Activated T-cell treated with anti-CD3 and anti-CD28 coated beads, Interleukin-2, amount 50 U/mL, for 4 hours (primary cell): Measurements from ENCODE around the gene CYSTM1. TPM values are rescaled to one million over a fixed set of nuclear protein-coding genes. Genes with fewer than 3 reads are reported as not detected.
"Not testable (repeated sequence)": the region's sequence is repeated elsewhere in the genome, so short reads cannot be mapped to it uniquely, and the experiment has no call there.

ENCODE experiments used
- ATAC-seq, 2 donors: fragments of 200-7000 bp; cut with Tn5 transposase; one replicate each; pipeline ENCODE4 v1.10.0; 2021
- DNase-seq: peaks from one replicate; pipeline ENCODE4 v3.0.0-alpha.2; 2020
- H3K27me3 Mint-ChIP-seq: one replicate; pipeline ENCODE4 v1.8.0; 2021; ENCODE audit warnings: low read depth, mixed read lengths
- H3K36me3 Mint-ChIP-seq: one replicate; pipeline ENCODE4 v1.8.0; 2022; ENCODE audit warnings: mixed read lengths; ENCODE audit not compliant: insufficient read depth
- H3K4me1 Mint-ChIP-seq: one replicate; pipeline ENCODE4 v1.8.0; 2021; ENCODE audit warnings: low read depth, mixed read lengths
- H3K4me3 Mint-ChIP-seq: one replicate; pipeline ENCODE4 v1.8.0; 2021; ENCODE audit warnings: mild to moderate bottlenecking, moderate library complexity, mixed read lengths
- H3K9me3 Mint-ChIP-seq: one replicate; pipeline ENCODE4 v1.8.0; 2021; ENCODE audit warnings: mixed read lengths
- total RNA-seq, 3 donors: library from RNA; stranded (reverse); gene quantifications; one replicate each; pipeline ENCODE4 v1.2.1, GENCODE V29; 2021

CYSTM1 gene
- total RNA-seq, 3 donors from 2014 or later = 16.4 to 20.0 (median 17.6) TPM

- no peaks in the 10 kb centered on the region for H3K9me3 Mint-ChIP-seq
- H3K27me3 Mint-ChIP-seq = no peaks in the 10 kb centered on the region
- H3K36me3 Mint-ChIP-seq = peaks cover 8% of the 10 kb centered on the region
- no peak for ATAC-seq
- no peak overlapping the region for H3K4me3 Mint-ChIP-seq
- no peaks in the 10 kb centered on the region for H3K4me1 Mint-ChIP-seq
- no peak for DNase-seq
Observed at GRCh38 chr5:140197023-140197422, 22.0 kb downstream of the CYSTM1 start.

- H3K4me3 Mint-ChIP-seq, ATAC-seq, H3K36me3 Mint-ChIP-seq, H3K9me3 Mint-ChIP-seq, H3K27me3 Mint-ChIP-seq, DNase-seq, H3K4me1 Mint-ChIP-seq: not testable (repeated sequence)
Observed at GRCh38 chr5:140198915-140199314, 23.9 kb downstream of the CYSTM1 start.

GRCh38 chr5:140202078-140202477, 27.1 kb downstream of the CYSTM1 start:
- ATAC-seq (no peak), DNase-seq (no peak)
- Mint-ChIP-seq H3K4me1 (no peaks in the 10 kb centered on the region), H3K27me3 (no peaks in the 10 kb centered on the region), H3K36me3 (peaks cover 7% of the 10 kb centered on the region), H3K4me3 (no peak overlapping the region), H3K9me3 (no peaks in the 10 kb centered on the region)

- H3K4me1 Mint-ChIP-seq = peaks cover 2% of the 10 kb centered on the region
- H3K27me3 Mint-ChIP-seq = no peaks in the 10 kb centered on the region
- no peak overlapping the region for H3K4me3 Mint-ChIP-seq
- DNase-seq = no peak
- H3K36me3 Mint-ChIP-seq = peaks cover 7% of the 10 kb centered on the region
- H3K9me3 Mint-ChIP-seq = no peaks in the 10 kb centered on the region
- ATAC-seq = no peak
Observed at GRCh38 chr5:140202610-140203009, 27.6 kb downstream of the CYSTM1 start.

GRCh38 chr5:140205216-140205615, 30.2 kb downstream of the CYSTM1 start:
- ATAC-seq (no peak), DNase-seq (no peak)
- no peak overlapping the region for H3K4me3 Mint-ChIP-seq
- H3K27me3 Mint-ChIP-seq = no peaks in the 10 kb centered on the region
- H3K4me1 Mint-ChIP-seq = peaks cover 2% of the 10 kb centered on the region
- H3K9me3 Mint-ChIP-seq = no peaks in the 10 kb centered on the region
- H3K36me3 Mint-ChIP-seq = peaks cover 2% of the 10 kb centered on the region

GRCh38 chr5:140205952-140206351, 31.0 kb downstream of the CYSTM1 start:
- Mint-ChIP-seq H3K4me3 (no peak overlapping the region), H3K27me3 (no peaks in the 10 kb centered on the region), H3K9me3 (no peaks in the 10 kb centered on the region), H3K4me1 (peaks cover 2% of the 10 kb centered on the region), H3K36me3 (peaks cover 2% of the 10 kb centered on the region)
- DNase-seq (no peak), ATAC-seq (no peak)

- ATAC-seq = no peak
- H3K4me1 Mint-ChIP-seq = peaks cover 2% of the 10 kb centered on the region
- H3K9me3 Mint-ChIP-seq = no peaks in the 10 kb centered on the region
- H3K4me3 Mint-ChIP-seq = no peak overlapping the region
- H3K27me3 Mint-ChIP-seq = no peaks in the 10 kb centered on the region
- no peak for DNase-seq
- peaks cover 2% of the 10 kb centered on the region for H3K36me3 Mint-ChIP-seq
Observed at GRCh38 chr5:140207250-140207964, 32.4 kb downstream of the CYSTM1 start.

GRCh38 chr5:140208065-140208464, 33.1 kb downstream of the CYSTM1 start:
- Mint-ChIP-seq H3K9me3 (no peaks in the 10 kb centered on the region), H3K4me3 (no peak overlapping the region), H3K4me1 (peaks cover 2% of the 10 kb centered on the region), H3K36me3 (peaks cover 2% of the 10 kb centered on the region), H3K27me3 (no peaks in the 10 kb centered on the region)
- no peak for ATAC-seq
- no peak for DNase-seq

GRCh38 chr5:140213370-140213983, 38.5 kb downstream of the CYSTM1 start:
- no peaks in the 10 kb centered on the region for H3K9me3 Mint-ChIP-seq
- H3K27me3 Mint-ChIP-seq = no peaks in the 10 kb centered on the region
- no peak for DNase-seq
- ATAC-seq = peak in 1 of 2 donors; percentile 50
- H3K36me3 Mint-ChIP-seq = no peaks in the 10 kb centered on the region
- H3K4me3 Mint-ChIP-seq = no peak overlapping the region
- no peaks in the 10 kb centered on the region for H3K4me1 Mint-ChIP-seq

GRCh38 chr5:140214831-140215230, 39.8 kb downstream of the CYSTM1 start:
- no peak for DNase-seq
- peaks cover under 1% of the 10 kb centered on the region for H3K4me1 Mint-ChIP-seq
- H3K36me3 Mint-ChIP-seq = no peaks in the 10 kb centered on the region
- H3K27me3 Mint-ChIP-seq = no peaks in the 10 kb centered on the region
- H3K4me3 Mint-ChIP-seq = no peak overlapping the region
- H3K9me3 Mint-ChIP-seq = no peaks in the 10 kb centered on the region
- ATAC-seq = no peak

GRCh38 chr5:140215276-140215675, 40.3 kb downstream of the CYSTM1 start:
- Mint-ChIP-seq H3K36me3 (no peaks in the 10 kb centered on the region), H3K4me1 (peaks cover 4% of the 10 kb centered on the region), H3K4me3 (no peak overlapping the region), H3K9me3 (no peaks in the 10 kb centered on the region), H3K27me3 (no peaks in the 10 kb centered on the region)
- DNase-seq = no peak
- no peak for ATAC-seq

GRCh38 chr5:140216478-140217074, 41.6 kb downstream of the CYSTM1 start:
- no peaks in the 10 kb centered on the region for H3K27me3 Mint-ChIP-seq
- DNase-seq (no peak), ATAC-seq (no peak)
- H3K4me3 Mint-ChIP-seq = no peak overlapping the region
- no peaks in the 10 kb centered on the region for H3K9me3 Mint-ChIP-seq
- H3K36me3 Mint-ChIP-seq = no peaks in the 10 kb centered on the region
- peaks cover 9% of the 10 kb centered on the region for H3K4me1 Mint-ChIP-seq

- H3K9me3 Mint-ChIP-seq = no peaks in the 10 kb centered on the region
- H3K4me1 Mint-ChIP-seq = peaks cover 17% of the 10 kb centered on the region
- no peak overlapping the region for H3K4me3 Mint-ChIP-seq
- H3K36me3 Mint-ChIP-seq = no peaks in the 10 kb centered on the region
- DNase-seq = no peak
- H3K27me3 Mint-ChIP-seq = no peaks in the 10 kb centered on the region
- no peak for ATAC-seq
Observed at GRCh38 chr5:140217299-140218026, 42.5 kb downstream of the CYSTM1 start.

GRCh38 chr5:140219068-140219991, 44.3 kb downstream of the CYSTM1 start:
- Mint-ChIP-seq H3K27me3 (no peaks in the 10 kb centered on the region), H3K36me3 (no peaks in the 10 kb centered on the region), H3K9me3 (no peaks in the 10 kb centered on the region), H3K4me1 (peaks cover 17% of the 10 kb centered on the region), H3K4me3 (no peak overlapping the region)
- ATAC-seq = no peak
- DNase-seq = no peak
